Adrenal gland (tissue), 12 donors: ENCODE results near the gene GPC2. TPM values are rescaled to one million over a fixed set of nuclear protein-coding genes. Genes with fewer than 3 reads are reported as not detected.
"Not testable (repeated sequence)": the region's sequence is repeated elsewhere in the genome, so short reads cannot be mapped to it uniquely, and the experiment has no call there.

ENCODE experiments used
- DNase-seq, 7 donors: peaks; one replicate each; pipeline ENCODE4 v3.0.0-alpha.2; 2019 to 2020
- H3K27ac ChIP-seq, 5 donors: fragments of 200-600 bp; sonication (generic) in 4 of 5; 1 replicate in 3 of 5; 2 replicates in 2 of 5; pipeline versions ENCODE4 v1.5.1 to v1.8.0; 2016 to 2020; ENCODE audit warnings: mild to moderate bottlenecking in 1 of 5
- H3K27me3 ChIP-seq: fragments of 200-600 bp; 2 replicates; pipeline ENCODE4 v1.8.0; 2021
- H3K36me3 ChIP-seq, 2 donors: fragments of 200-600 bp; replicated peaks in 1 of 2; 1 replicate in 1 of 2; 2 replicates in 1 of 2; pipeline versions ENCODE4 v1.5.1 to v1.8.0; 2018 to 2022
- H3K4me1 ChIP-seq, 2 donors: fragments of 200-600 bp; replicated peaks in 1 of 2; 1 replicate in 1 of 2; 2 replicates in 1 of 2; pipeline versions ENCODE4 v1.5.1 to v1.8.0; 2018 to 2021
- H3K4me3 ChIP-seq, 4 donors: fragments of 200-600 bp; sonication (generic) in 3 of 4; one replicate each; pipeline ENCODE4 v1.5.1; 2016 to 2018
- H3K9me3 ChIP-seq, 3 donors: fragments of 200-600 bp; sonication (generic) in 1 of 3; replicated peaks in 1 of 3; 1 replicate in 2 of 3; 2 replicates in 1 of 3; pipeline versions ENCODE4 v1.5.1 to v1.8.0; 2016 to 2021
- CTCF ChIP-seq, 6 experiments: fragments of 450-650 bp in 4 of 6; fragments of 200-600 bp in 2 of 6; sonication (generic) in 1 of 6; IDR thresholded peaks; 1 replicate in 5 of 6; 2 replicates in 1 of 6; pipeline versions ENCODE4 v1.5.1 to v1.8.0; 2016 to 2021; ENCODE audit warnings: antibody characterized with exemption in 6 of 6, mild to moderate bottlenecking in 2 of 6, moderate library complexity in 1 of 6
- POLR2A ChIP-seq, 2 donors: fragments of 450-650 bp; IDR thresholded peaks; one replicate each; pipeline ENCODE4 v1.6.1; 2017; ENCODE audit warnings: antibody characterized with exemption in 2 of 2, mild to moderate bottlenecking in 2 of 2, moderate library complexity in 1 of 2
- WGBS, 4 donors: extraction: QIAGEN DNeasy Blood & Tissue Kit in 2 of 4; methylation state at CpG; one replicate each; pipeline versions ENCODE4 v1.1.5 to v1.1.7; 2013 to 2017; 5-methylcytosine and 5-hydroxymethylcytosine counted together
- intact Hi-C, 2 donors: fragments of 100-400 bp; cut with DNase I; formaldehyde crosslinking; loops; one replicate each; pipeline versions ENCODE4 v1.14.1 to v1.15.0; 2022 to 2023
- polyA plus RNA-seq, 3 donors: library from polyadenylated mRNA; stranded (reverse); fragments of 200-250 nt in 2 of 3; fragments of 350-450 nt in 1 of 3; fragmentation: Illumina TruSeq in 1 of 3; extraction: RNeasy Lipid Tissue Mini Kit (QIAGEN cat#74804) in 1 of 3; gene quantifications; one replicate each; pipeline ENCODE4 v1.2.3, GENCODE V29; 2013 to 2014
- total RNA-seq, 9 donors: library from RNA; depleted of rRNA in 4 of 9; stranded (reverse); fragments of >200 nt in 4 of 9; fragments of 120-200 nt in 1 of 9; fragmentation: NEBNext Ultra II Directional in 1 of 9; extraction: Animal tissue kit (Norgen Biotek cat#: 25700) in 1 of 9; gene quantifications; one replicate each; pipeline versions ENCODE4 v1.1.0 to v1.2.4, GENCODE V29; 2013 to 2023
- donor health status: healthy with polysubstance abuse.
- donor health status: Bipolar disorder and iron deficiency.
- donor health status: DM: yes; HTN: yes; CAD: no.
- donor health status: DM: no; HTN: no; CAD: no.
- donor health status: DM: no; HTN: no; CAD: no.
- donor health status: DM: yes; HTN: yes; CAD: no.

GPC2 gene
- total and polyA plus RNA-seq, 12 donors: 0.05 to 4.3 (median 1.1) TPM

DNA sequence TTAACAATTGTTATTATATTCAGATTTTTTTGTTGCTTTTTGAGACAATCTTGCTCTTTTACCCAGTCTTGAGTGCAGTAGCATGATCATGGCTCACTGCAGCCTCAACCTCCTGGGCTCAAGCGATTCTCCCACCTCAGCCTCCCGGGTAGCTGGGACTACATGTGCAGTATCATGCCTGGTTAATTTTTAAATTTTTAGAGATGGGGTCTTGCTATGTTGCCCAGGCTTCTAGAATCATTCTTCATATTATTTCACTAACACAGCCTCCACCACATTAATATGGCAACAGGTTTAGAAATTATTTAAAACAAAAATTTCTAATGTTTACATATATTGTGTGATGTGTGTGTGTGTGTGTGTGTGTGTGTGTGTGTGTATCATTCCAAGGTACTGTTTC, 29.9 kb downstream of the GPC2 start:
- intact Hi-C loops: no loop called here
- 91 to 95% (median 92%) methylated on average over 2 of the region's 2 CpGs for WGBS, 4 donors
- no peak for DNase-seq
- no peak overlapping the region for H3K27ac ChIP-seq
- no peaks in the 10 kb centered on the region for H3K36me3 ChIP-seq
- H3K27me3 ChIP-seq: no peaks in the 10 kb centered on the region
- H3K4me3 ChIP-seq: no peak overlapping the region
- peaks cover 0 to 16% of the 10 kb centered on the region in 2 donors for H3K4me1 ChIP-seq
- no peaks in the 10 kb centered on the region for H3K9me3 ChIP-seq
- TF ChIP-seq CTCF (IDR thresholded peaks at IDR 0.05) (no peak), POLR2A (IDR thresholded peaks at IDR 0.05) (no peak)

GRCh38 chr7:100146350-100146749, 30.8 kb downstream of the GPC2 start:
- intact Hi-C loops, H3K36me3 ChIP-seq, H3K9me3 ChIP-seq, H3K4me3 ChIP-seq, H3K27me3 ChIP-seq: not testable (repeated sequence)
- WGBS, 4 donors: 59 to 77% (median 65%) methylated on average over 4 of the region's 4 CpGs
- Histone ChIP-seq H3K4me1 (peaks cover 0 to 16% of the 10 kb centered on the region in 2 donors), H3K27ac (peak overlapping the region in 1 of 5 donors; percentile 38)
- peak in 3 of 7 donors; percentile 56 to 75 (median 59) for DNase-seq

GRCh38 chr7:100142461-100142860, 34.7 kb downstream of the GPC2 start:
- no peaks in the 10 kb centered on the region for H3K36me3 ChIP-seq
- no peaks in the 10 kb centered on the region for H3K4me1 ChIP-seq
- TF ChIP-seq POLR2A (IDR thresholded peaks at IDR 0.05) (no peak), CTCF (IDR thresholded peaks at IDR 0.05) (no peak)
- no peak overlapping the region for H3K27ac ChIP-seq
- intact Hi-C loops: no loop called here
- H3K4me3 ChIP-seq: no peak overlapping the region
- WGBS, 4 donors: 84 to 89% (median 85%) methylated on average over 3 of the region's 3 CpGs
- H3K27me3 ChIP-seq: no peaks in the 10 kb centered on the region
- no peaks in the 10 kb centered on the region for H3K9me3 ChIP-seq
- DNase-seq: no peak

GRCh38 chr7:100141555-100141949, 35.6 kb downstream of the GPC2 start:
- TF ChIP-seq POLR2A (IDR thresholded peaks at IDR 0.05) (no peak), CTCF (IDR thresholded peaks at IDR 0.05) (no peak)
- Histone ChIP-seq H3K9me3 (no peaks in the 10 kb centered on the region), H3K27ac (no peak overlapping the region), H3K4me3 (no peak overlapping the region), H3K4me1 (no peaks in the 10 kb centered on the region), H3K36me3 (no peaks in the 10 kb centered on the region), H3K27me3 (no peaks in the 10 kb centered on the region)
- intact Hi-C loops: no loop called here
- 59 to 73% (median 72%) methylated on average over 3 of the region's 3 CpGs for WGBS, 4 donors
- no peak for DNase-seq
